HG03108 (cell line): ENCODE results near the gene POLR2C.

Experiments
- ATAC-seq: cut with Tn5 transposase; IDR thresholded peaks from one replicate; pipeline ENCODE4 v1.9.1; 2021; ENCODE audit warnings: moderate library complexity; ENCODE audit not compliant: unreplicated experiment

Gene POLR2C

DNA sequence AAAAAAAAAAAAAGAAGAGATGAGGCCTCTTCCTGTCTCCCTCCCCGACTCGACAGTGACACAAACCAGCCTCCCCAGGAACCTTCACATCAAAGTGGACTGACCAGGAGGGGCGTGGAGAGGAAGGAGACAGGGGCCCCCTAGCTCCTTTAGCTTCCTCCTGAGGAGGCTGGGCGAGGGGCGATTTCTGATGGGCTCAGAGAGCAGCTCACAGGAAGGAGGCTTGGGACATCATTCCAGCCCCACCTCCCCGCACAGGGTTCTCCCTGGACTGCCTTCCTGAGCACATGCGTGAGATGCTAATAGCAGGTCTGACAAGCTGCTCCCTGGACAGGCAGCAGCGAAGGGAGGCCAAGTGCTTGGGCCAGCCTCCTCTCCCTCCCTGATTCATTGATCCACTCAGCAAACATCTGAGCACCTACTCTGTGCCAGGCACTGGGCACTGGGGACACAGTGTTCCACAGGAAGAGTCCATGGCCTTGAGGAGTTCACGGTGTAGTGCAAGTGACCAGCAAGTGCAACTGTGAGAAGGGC lies 38.2 kb downstream of the POLR2C start:
- ATAC-seq: no peak

DNA sequence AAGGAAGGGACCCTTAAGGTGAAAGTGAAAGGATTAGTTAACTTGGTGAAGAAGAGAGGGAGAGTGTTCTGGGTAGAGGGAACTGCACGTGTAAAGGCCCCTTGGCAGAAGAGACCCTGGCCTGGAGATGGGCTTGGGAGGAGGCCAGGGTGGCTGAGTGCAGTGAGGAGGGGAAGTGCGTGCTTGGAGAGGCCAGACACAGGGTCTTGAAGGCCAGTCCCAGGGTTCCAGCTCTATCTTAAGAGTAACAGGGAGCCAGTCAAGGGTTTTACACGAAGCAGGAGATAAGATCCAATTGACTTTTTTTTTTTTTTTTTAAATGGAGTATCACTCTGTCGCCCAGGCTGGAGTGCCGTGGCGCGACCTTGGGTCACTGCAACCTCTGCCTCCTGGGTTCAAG lies 39.0 kb downstream of the POLR2C start:
- ATAC-seq: no peak

DNA sequence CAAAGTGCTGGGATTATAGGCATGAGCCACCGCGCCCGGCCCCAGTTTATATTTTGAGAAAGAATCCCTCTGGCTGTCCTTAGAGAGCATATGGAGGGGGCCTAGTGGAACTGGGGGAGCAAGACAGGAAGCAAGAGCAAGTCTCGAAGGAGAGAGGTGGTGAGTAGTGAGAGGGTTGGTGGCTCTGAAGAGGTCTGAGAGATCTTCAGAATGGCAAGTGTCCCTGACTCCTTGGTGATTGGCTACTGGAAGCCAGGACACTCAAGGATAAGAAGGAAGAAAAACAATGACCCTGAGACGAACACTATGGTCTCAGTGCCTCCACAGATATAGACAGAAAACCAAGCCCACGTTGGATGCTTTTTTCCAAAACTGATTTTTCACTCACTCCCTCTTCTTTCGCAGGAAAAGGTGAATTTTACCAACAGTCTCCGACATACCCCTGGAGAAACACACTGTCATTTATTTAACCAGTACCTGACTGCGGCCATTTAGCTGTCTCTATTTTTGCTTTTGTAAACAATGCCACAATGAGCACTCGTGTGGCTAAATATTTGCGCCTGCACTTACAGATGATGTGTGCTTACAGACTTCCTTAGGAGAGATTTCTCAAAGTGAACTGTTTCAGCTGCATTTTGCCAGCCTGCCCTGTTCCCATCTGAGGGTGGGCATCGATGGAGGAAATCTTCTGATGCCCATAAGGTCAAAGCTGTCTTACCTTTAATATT lies 39.7 kb downstream of the POLR2C start:
- ATAC-seq: no peak

DNA sequence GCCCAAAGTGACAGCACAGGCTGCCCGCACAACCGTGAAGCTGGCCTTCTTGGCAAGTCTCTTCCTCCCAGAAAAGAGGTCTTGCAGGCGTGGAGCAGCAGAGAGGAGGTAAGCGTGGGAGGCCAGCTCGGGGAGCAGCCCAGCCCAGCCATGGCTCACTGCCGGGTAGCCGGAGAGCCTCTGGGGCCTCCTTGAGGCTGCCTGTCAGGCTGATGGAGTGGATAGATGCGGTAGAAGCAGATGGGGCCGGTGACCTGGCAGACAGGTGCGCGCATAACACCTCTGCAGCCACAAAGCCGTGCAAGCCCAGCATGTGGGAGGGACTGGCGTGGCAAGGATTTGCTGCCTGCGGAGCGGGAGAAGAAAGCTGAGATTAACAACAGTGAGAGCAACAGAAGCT lies 40.9 kb downstream of the POLR2C start:
- ATAC-seq: no peak

DNA sequence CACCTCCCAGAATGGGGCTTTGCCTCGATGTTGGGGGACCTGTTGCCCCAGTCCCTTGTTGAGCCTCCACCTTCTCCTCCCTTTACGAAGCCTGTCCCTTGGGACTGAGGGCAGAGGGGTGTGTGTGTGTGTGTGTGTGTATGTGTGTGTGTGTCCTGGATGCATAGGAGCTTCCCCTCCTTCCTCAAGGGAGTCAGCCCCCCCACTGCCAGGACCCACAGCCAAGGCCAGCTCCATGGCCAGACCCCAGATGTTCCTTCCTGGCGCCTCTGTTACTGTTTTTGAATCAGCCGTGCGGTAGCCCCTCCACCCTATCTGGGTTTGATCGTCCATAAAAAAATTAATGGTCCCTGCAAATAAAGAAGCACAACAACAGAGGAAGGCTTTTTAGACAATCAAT lies 41.5 kb downstream of the POLR2C start:
- no peak for ATAC-seq

DNA sequence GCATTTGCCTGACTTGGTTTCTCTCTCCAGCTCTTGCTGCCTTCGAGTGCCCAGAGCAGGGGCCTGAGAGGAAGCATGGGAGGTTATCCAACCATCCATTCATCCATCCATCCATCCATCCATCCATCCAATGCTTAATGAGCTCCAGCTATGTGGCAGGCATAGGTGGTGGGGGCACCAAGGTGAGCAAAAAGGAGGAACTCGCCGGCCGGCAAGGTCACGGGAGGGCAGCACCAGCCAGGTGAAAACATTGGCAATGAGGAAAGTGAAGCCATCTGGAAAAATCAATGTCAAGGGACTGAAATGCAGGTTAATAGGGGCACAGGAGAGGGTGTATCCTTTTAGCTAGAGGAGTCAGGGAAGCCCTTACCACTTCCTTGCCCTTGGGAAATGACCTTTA lies 42.0 kb downstream of the POLR2C start:
- no peak for ATAC-seq

DNA sequence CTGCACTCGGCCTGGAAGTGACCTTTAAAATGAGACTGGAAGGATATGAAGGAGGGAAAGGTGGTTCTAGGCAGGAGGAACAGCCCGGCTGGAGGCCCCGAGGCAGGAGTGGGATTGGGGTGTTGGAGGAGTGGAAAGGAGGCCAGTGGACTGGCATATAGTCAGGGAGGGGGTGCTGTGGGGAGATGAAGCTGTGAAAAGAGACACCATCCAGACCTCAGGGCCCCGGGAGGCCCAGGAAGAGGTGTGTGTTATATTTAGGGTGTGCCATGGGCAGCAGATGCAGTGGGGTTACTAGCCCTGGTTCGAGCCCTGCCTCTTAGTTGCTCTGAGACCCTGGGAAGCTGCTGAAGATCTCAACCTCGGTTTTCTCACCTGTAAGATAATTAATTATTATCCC lies 42.7 kb downstream of the POLR2C start:
- no peak for ATAC-seq

DNA sequence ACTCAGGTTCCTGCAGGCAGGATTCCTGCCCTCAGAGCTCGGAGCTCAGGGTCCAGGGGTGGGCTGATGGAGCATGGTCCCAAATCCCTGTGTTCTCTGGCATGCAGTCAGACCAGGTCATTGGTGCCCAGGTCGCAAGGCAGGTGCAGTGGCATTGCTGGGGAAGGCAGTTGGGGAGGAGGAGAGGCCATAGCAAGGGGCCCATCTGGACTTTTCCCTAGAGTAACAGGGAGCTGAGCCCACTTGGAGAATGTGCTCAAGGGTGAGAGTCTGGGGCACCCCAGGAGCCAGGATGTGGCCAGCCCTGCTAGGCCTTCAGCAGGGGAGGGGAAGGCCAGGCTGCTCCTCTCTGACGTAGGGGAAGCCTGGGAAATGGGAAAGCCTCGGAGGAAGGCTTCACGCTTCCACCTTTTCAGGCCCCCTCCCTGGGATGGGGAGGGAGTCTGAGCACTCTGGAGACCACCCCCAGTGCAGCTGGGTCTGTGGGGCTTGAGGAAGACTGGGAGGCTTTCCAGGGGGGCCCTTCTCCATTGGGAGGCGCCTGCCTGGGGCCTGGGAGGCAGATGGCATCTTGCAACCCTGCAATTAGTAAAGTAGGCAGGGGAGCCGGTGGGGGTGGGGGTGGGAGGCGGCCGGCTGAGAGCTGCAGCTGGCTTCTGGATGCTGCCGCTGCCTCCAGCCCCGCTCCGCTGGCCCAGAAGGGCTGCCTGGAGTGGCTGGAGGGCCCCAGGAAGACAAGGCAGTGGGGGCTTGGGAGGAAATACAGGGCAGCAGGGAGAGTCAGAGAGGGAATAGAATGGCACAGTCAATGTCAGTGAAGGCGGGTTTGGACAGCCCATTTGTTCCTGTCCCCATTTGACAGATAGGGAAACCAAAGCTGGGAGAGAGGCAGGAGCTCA lies 44.9 kb downstream of the POLR2C start:
- no peak for ATAC-seq

DNA sequence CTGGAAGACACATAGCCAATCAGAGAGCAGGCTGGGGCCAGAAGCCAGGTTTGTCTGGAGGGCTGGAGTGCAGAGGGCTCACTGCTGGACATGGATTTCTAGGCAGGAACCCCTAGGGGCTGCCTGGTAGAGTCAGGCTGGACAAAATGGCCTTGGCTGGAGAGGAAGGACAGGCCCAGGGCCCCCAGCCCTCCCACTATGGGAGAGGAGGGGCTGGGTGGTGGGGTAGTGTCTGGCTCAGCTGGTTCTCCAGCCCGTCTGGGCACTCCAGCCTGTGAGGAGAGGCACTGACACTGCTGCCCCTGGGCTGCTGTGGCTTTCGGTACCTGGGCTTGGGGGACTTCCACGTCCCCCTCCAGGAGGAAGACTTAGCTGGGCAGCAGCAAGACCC lies 45.6 kb downstream of the POLR2C start:
- ATAC-seq: no peak

DNA sequence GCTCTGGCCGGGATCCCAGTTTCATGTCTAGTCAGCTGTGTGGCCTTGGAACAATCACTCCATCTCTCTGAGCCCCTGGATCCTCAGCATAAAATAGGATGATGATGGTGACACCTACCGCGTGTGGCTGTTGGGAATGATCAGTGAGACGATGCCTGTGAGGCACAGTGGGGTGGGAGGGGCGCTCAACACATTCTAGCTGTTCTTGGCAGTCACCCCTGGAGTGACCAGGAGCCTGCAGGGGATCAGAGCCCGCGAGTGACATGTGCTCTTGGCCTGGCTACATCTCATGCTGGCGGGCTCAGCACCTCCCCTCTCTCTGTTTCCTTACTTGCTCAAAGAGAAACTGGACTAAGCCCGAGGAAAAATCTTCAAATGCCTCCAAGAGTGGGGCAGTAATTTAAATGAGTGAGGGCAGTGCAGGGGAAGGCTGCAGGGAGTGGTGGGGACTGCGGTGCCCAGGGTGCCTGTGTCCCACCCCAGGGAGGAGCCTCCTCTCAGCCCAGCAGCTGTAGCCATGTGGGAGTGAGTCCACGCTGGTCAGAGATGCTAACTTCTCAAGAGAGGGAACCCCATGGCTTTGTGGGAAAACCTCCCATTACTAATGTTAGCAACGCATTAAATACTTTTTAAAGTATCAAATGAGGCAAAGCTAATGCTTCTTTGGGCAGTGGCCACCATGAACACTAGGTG lies 46.9 kb downstream of the POLR2C start:
- ATAC-seq: no peak

DNA sequence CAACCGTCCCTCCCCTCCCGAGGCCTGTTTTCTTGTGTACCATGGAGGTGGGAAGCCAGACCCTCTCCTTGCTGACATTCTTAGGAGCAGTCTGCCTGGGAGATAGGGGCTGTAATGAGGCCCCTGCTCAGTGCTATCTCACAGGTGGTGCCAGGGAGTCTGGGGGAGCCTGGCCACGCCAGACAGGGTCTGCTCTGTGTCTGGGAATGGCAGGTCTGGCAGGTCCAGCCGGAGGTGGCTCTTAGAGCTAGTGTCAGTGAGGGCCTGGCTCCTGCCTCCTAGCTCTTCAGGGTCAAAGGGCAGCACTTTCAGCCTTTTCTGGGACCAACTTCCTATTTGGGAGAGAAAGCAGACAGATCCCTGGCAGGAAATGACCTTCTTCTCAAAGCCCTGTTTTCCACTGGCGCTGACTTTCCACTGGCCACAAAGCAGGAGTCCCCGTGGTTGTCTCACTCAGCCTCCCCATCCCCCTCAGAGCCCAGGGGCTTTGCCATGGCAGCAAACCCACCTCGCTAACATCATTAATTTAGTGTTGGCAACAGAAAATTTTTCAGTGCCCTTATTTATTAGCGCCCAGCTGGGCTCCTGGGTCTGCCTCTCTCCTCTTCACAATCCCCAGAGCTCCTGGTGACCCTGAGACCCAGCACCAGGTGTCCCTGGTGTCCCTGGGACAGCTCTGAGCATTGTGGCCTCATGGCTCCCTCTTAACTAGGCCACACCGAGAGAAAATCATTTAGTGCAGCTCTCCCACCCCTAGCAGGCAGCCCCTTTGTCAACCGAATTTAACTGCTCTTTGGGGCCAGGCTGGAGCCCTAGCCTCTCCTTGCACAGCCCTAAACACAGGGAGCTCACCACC lies 47.8 kb downstream of the POLR2C start:
- ATAC-seq: no peak

DNA sequence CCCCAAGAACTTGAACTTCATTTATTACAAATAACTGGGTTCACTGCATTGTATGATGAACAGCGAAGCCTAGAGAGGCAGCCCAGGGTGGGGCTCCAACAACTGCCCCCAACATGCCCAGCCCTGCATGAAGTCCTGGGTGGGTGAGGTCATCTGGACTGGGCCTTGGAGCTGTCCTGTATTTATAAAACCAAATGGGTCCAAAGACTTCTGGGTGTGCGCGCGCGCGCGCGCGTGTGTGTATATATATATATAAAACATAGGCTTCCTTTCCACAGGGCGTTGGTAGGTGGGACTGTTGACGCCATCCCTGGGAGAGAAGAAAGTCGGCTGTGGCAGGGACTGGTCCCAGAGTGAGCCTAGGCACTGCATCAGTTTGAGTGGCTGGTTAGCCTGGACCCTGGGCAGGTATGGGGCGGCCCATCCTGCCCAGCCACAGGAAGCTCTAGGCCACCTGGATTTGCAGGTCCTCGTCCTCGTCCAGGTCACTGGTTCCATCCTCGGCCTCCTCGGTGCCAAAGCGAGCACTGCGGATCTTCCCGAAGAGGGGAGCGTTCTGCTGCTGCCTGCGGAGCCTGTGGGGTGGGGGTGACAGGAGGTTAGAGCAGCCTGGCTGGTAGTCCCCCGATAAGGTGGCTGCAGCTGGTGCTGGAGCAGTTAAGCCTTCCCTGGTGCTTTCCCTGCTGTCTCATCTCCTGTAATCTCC lies 50.0 kb downstream of the POLR2C start:
- no peak for ATAC-seq

DNA sequence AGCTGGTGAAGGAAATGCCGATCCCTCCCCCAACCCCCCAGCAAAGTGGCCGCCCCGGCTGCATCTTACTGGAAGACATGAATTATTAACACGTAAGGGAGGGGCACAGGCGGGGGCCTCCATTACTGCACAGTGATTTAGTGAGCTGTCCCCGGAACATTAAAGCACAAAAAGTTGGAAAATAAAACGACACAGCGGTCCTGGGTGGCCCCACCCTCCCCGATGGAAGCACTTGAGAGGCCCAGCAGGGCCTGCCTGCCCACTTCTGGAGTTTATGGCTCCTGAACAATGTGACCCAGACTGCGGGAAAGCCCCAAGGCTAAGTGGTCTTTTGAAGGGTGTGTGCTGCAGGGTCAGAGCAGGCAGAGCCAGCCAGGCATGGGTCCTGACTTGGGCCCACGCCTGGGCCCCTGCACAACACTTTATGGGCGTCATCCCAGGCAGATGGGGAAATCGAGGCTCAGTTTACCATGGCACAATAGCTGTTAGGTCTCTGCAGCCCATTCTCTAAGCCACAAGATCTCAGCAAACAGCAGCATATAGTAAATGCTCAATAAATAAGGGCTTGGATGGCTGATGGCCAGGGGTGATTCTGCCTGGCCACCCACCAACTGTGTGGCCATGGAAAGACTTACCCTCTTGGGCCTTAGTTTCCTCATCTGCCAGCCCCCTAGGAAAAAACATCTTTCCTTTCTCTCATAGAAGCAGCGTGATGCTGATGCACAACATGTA lies 51.1 kb downstream of the POLR2C start:
- no peak for ATAC-seq

DNA sequence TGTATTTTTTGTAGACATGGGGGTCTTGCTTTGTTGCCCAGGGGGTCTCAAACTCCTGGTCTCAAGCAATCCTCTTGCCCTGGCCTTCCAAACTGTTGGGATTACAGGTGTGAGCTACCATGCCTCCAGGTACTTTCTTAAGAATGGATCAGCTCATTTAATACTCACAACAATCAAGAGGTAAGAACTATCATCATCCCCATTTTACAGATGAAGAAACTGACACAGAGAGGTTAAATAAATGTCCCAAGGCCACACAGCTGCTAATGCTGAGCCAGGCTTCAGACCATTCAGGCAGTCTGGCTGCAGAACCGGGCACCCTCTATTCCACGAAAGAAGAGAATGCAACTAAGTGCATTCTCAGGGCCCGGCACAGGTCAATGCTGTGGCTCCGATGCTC lies 51.9 kb downstream of the POLR2C start:
- ATAC-seq: no peak

DNA sequence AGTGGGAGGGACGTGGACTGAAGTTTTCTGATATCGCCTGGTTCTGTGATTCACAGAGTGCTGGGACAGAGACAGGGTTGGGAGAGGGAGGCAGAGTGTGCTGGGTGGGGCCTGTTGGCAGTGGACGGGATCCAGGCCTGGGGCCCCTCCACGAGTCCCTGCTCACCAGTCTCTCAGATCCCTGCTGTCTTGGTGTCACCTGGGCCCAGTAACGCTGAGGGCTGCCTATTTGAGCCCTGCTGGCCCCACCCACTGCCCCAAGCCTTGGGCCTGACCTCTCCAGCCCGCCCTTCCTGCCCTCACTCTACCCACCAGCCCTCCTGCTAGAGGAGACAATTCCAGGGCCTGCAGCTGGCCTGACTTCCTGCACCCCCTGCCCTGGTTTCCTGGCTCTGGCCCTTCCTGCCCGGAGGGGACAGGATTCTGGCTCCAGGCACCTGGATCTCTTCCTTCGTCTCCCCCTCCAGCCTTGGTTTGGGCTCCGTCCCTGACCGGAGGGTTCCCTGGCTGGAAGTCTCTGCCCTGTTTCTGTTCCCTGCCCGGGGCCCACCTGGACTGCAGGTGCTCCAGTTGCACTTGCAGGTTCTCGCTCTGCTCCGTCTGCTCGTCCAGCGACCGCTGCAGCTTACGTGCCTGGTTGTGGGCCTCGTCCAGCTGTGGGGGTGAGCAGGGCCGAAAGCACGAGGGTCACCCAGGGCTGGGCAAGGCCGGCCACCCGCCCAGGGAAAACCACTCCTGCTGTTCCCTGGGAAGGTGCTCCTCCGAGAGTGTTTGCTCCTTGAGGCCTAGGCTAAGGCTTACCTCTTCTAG lies 52.5 kb downstream of the POLR2C start:
- ATAC-seq: no peak

DNA sequence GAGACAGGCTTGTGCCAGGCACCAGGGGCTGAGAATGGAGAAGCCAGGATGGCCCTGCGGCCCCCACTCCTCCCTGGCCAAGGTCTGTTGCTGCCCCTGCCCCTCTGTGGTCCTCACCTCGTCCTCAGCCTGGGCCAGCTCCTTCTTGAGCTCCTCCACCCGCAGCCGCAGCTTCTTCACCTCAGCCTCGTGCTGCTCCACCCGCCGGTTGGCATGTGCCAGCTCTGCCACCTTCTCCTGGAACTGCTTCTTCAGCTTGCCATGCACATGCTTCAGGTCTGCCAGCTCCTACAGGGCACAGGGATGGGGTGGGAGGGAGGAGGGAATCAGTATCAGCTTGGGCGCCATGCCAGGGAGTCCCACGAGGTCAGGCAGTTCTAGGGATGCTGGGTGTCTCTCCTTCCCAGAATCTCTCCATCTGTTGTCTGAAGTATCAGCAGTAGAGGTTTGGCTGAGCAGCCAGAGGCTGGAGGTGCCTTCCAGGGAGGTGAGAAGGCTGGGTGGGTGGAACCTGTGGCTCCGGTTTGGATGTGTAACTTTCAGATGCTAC lies 53.8 kb downstream of the POLR2C start:
- ATAC-seq: no peak

DNA sequence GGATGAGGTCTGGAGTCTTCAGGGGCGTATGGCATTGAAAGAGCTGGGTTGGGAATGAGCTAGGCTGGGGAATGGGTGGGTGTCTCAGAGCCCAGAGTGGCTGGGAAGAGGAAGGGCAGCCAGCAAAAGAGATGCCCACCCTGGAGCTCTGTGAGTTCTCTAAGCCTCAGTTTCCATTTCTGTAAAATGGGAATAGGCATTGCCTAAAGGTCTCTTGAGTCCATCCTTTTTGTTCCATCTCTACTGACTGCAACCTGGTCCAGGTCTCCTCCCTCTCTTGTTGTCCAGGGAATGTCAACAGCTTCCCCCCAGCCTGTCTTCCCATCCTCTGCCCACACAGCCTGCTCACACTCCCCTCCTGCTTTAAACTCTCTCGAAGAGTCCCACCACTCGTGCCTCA lies 54.3 kb downstream of the POLR2C start:
- ATAC-seq: no peak
